ENCODE results near the gene SEPTIN5. TPM values are rescaled to one million over a fixed set of nuclear protein-coding genes. Genes with fewer than 3 reads are reported as not detected.

SEPTIN5 gene
- total and polyA plus RNA-seq, 9 of the 15 experiments (the other 6 are each of a cell fraction or from before 2014, with no cell fraction given): 0.03 to 195 (median 119) TPM

GRCh38 chr22:19766511-19767426 lies 52.5 kb downstream of the SEPTIN5 start (continued):
- TF ChIP-seq HCFC1 (IDR thresholded peaks at IDR 0.05; ENCODE audit: low read depth, low read length) (no peak), FOXA1 (IDR thresholded peaks at IDR 0.05; ENCODE audit: borderline replicate concordance) (no peak), ZNF785 (CRISPR knock-in tag; IDR thresholded peaks at IDR 0.05) (no peak), ZNF79 (CRISPR knock-in tag; IDR thresholded peaks at IDR 0.05; ENCODE audit: low read depth) (no peak), PYGO2 (tag; IDR thresholded peaks at IDR 0.05) (no peak), DEAF1 (CRISPR knock-in tag; IDR thresholded peaks at IDR 0.05) (no peak), ZNF134 (CRISPR knock-in tag; conservative IDR thresholded peaks at IDR 0.05) (no peak), HNRNPH1 (optimal IDR thresholded peaks at IDR 0.05; ENCODE audit: low read depth, low read length) (no peak), ATF1 (CRISPR knock-in tag; IDR thresholded peaks at IDR 0.05) (no peak), ATF1 (tag; IDR thresholded peaks at IDR 0.05) (no peak; the same call in 1 of the 2 replicates), GTF2F1 (IDR thresholded peaks at IDR 0.05; ENCODE audit: low read depth, low read length) (no peak), ERF (CRISPR knock-in tag; IDR thresholded peaks at IDR 0.05) (no peak), NELFE (IDR thresholded peaks at IDR 0.05; ENCODE audit: insufficient read depth, insufficient read length) (no peak), FIP1L1 (IDR thresholded peaks at IDR 0.05; ENCODE audit: low read depth, low read length, poor library complexity, severe bottlenecking) (peak; percentile 29), PHTF2 (CRISPR knock-in tag; IDR thresholded peaks at IDR 0.05) (no peak), VEZF1 (CRISPR knock-in tag; IDR thresholded peaks at IDR 0.05) (no peak; the same call in 1 of the 2 replicates), MTF1 (CRISPR knock-in tag; IDR thresholded peaks at IDR 0.05; ENCODE audit: borderline replicate concordance) (no peak), TARDBP (IDR thresholded peaks at IDR 0.05) (0 out of 2 replicates have a peak, but pooled peaks have one; percentile 72), MYNN (IDR thresholded peaks at IDR 0.05) (no peak), MYNN (CRISPR knock-in tag; IDR thresholded peaks at IDR 0.05) (no peak), ZBTB49 (CRISPR knock-in tag; IDR thresholded peaks at IDR 0.05; ENCODE audit: borderline replicate concordance) (no peak), EGR1 (conservative IDR thresholded peaks at IDR 0.05) (no peak)
- TF ChIP-seq, protein P1, sequence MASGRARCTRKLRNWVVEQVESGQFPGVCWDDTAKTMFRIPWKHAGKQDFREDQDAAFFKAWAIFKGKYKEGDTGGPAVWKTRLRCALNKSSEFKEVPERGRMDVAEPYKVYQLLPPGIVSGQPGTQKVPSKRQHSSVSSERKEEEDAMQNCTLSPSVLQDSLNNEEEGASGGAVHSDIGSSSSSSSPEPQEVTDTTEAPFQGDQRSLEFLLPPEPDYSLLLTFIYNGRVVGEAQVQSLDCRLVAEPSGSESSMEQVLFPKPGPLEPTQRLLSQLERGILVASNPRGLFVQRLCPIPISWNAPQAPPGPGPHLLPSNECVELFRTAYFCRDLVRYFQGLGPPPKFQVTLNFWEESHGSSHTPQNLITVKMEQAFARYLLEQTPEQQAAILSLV (tag; IDR thresholded peaks at IDR 0.05): no peak
